ENCODE data around the gene SHC3. TPM values are rescaled to one million over a fixed set of nuclear protein-coding genes. Genes with fewer than 3 reads are reported as not detected.
A peak's percentile ranks its signal among the peaks of the same experiment; 100 is the strongest.

The SHC3 gene
- total RNA-seq, 1 experiment from 2014 or later = 0.24 TPM

GRCh38 chr9:89154218-89154617 lies 24.4 kb downstream of the SHC3 start:
- DNase-seq (ENCODE audit: low spot score) = no peak

DNA sequence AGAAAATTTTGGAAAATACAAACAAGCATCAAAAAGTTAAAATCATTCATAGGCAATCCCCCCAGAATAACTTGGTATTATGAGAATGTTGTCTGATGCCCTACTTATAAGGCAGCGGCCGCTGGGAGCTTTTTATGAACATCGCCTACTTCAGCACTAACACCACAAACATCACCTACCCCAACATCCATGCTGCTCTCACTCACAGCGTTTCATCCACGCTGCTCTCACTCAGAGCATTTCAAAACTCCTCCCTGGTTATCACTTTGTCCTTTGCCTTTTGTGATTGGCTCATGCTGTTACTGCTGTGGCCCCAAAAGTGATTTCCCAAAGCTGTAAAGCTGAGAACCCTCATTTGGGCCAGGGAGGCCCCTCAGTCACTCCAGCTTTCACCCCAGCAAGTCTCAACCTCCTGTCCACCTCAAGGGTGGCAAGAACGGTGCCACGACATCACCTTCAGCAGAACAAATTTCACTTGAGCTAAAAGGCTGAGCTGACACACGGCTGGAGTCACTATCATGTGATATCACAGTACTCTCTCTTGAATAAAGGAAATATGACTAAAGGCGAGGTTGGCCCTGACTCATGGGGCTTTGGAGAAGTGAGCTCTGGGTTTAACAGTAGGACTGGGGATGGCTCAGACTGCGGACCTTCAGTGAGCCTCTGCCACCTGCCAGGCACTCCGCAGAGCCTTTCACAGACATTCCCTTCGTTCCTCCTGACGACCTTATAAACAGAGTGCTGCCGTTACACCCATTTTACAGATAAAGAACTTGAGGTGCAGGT lies 25.2 kb downstream of the SHC3 start:
- DNase-seq (ENCODE audit: low spot score) = peak; percentile 93

DNA sequence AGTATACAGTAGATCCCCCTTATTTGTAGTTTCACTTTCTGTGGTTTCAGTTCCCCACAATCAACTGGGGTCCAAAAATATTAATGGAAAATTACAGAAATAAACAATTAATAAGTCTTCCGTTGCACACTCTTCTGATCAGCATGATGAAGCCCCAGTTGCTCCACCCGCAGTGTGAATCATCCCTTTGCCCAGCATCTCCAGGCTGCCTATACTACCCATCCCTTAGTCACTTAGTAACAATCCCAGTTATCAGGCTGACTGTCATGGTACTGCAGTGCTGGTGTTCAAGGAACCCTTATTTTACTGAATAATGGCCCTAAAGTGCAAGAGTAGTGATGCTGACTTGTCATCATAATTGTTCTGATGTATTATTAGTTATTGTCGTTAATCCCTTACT lies 28.9 kb downstream of the SHC3 start:
- DNase-seq (ENCODE audit: low spot score) = peak; percentile 74

GRCh38 chr9:89145097-89145496 lies 33.5 kb downstream of the SHC3 start:
- no peak for DNase-seq (ENCODE audit: low spot score)

- DNase-seq (ENCODE audit: low spot score) = no peak
Observed at GRCh38 chr9:89144238-89144637, 34.4 kb downstream of the SHC3 start.

DNA sequence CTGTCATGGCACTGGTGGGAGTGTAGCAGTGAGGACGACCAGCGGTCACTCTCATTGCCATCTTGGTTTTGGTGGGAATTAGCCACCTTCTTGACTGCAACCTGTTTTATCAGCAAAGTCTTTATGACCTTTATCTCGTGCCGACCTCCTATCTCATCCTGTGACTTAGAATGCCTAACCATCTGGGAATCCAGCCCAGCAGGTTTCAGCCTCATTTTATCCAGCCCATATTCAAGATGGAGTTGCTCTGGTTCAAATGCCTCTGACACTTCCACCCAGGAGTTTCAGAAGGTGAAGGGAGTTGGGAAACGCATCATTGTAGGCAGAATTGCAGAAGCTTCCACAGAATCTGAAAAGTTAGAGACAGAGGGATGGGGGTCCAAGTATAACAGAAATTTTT lies 35.4 kb downstream of the SHC3 start:
- DNase-seq (ENCODE audit: low spot score) = no peak

GRCh38 chr9:89139455-89139854 lies 39.2 kb downstream of the SHC3 start:
- DNase-seq (ENCODE audit: low spot score) = no peak

GRCh38 chr9:89138463-89139390 lies 39.9 kb downstream of the SHC3 start:
- peak; percentile 37 for DNase-seq (ENCODE audit: low spot score)

GRCh38 chr9:89137542-89138462 lies 40.8 kb downstream of the SHC3 start:
- peak; percentile 93 for DNase-seq (ENCODE audit: low spot score)

DNA sequence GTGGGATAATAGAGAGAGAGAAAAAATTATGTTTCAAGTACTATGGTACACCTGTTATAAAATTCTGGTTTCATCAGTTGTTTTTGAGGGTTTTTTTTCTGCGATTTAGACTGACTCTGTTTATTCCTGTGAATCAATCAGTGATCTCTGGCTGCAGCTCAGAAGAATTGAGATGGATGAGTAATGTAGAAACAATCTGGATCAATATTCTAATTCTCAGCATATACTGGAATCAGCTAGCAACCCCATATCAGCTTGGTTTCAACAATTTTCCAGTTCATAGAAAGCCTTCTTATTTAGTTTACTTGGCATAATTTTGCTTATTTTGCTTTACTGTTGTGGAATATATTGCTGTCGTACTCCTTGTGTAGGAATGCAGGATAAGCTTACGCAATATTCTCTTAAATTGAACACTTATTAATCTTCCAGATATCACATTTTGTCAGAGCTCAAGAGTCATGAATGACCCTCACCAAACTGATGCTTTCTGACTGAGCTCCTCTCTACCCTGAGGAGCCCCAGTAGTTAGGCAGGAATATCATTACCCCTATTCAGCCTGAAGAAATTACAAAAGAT lies 42.9 kb downstream of the SHC3 start:
- DNase-seq (ENCODE audit: low spot score) = no peak

DNA sequence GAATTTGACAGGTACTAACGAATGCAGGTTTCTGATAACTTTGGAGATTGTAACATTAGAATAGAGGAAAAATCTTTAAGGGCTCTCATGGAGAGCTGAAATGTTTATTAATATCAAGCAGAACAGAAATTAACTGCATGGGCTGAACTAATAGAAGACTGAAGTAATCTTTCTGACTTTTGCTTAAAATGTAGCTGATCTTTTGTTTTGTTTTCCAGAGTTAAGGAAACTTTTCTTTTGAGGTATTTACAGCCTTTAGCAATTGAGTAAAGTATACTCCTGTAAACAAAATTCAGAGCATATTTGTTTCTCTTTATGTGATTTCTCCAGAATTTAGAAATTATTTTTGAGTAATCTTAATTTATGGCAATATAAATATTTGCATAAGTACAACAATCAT lies 43.9 kb downstream of the SHC3 start:
- DNase-seq (ENCODE audit: low spot score) = no peak

GRCh38 chr9:89122949-89123348 lies 55.7 kb downstream of the SHC3 start:
- DNase-seq (ENCODE audit: low spot score) = no peak

DNA sequence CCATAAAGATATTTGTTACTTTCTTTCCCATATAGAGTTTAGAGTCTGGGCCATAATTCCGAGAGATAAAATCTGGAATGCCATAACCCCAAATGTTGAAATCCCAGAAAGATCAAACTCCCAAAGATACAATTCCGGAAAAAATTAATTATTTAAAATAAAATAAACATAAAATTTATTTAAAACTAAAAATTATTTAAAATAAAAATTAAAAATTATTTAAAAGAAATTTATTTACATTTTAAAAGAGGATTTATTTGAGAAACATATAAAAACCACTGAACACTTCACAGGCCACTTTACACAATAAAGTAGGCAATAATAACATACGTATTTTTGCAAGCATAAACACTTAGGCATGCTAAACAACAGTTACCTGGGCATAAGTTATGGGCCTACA lies 57.9 kb downstream of the SHC3 start:
- no peak for DNase-seq (ENCODE audit: low spot score)

DNA sequence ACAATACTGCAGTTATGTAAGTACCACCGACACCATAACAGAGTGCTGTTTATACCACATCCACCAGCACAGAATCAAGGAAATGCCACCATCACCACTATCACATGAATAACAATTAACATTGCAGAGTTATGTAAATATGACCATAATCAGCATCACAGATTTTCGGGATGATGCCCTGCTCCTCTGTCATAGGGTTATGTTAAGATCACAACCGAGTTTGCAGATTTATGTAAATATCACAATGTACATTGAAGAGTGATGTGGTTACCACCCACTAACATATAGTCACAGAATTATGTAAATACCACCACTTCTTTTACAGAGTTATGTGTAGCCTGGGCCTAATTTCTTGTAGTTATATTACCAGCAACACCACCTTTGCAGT lies 61.8 kb downstream of the SHC3 start:
- DNase-seq (ENCODE audit: low spot score) = no peak

- no peak for DNase-seq (ENCODE audit: low spot score)
Observed at GRCh38 chr9:89116064-89116804, 62.4 kb downstream of the SHC3 start.

DNA sequence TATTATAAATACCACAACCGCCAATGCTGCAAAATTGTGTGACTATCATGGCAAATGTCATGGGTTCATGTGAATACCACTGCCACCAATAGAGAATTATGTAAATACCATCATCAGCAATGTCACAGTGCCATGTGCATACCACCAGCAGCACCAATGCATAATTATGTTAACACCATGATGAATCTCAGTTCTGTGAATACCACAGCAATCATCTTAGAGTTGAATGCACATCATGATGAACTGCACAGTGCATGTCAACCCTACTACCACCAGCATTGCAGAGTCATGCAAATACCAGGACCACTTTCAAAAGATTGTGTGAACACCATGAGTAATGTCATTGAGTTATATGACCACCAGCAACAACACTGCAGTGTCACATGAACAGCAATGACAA lies 63.2 kb downstream of the SHC3 start:
- no peak for DNase-seq (ENCODE audit: low spot score)

- no peak for DNase-seq (ENCODE audit: low spot score)
Observed at GRCh38 chr9:89114741-89115140, 63.9 kb downstream of the SHC3 start.

GRCh38 chr9:89113851-89114250 lies 64.8 kb downstream of the SHC3 start:
- DNase-seq (ENCODE audit: low spot score) = no peak

- DNase-seq (ENCODE audit: low spot score) = no peak
Observed at GRCh38 chr9:89112243-89112642, 66.4 kb downstream of the SHC3 start.

- DNase-seq (ENCODE audit: low spot score) = no peak
Observed at GRCh38 chr9:89109666-89110065, 69.0 kb downstream of the SHC3 start.

- DNase-seq (ENCODE audit: low spot score) = no peak
Observed at GRCh38 chr9:89107406-89107805, 71.2 kb downstream of the SHC3 start.

Measured in A172 (cell line).